HG02884 (cell line): ENCODE measurements around the gene GPR132.
A peak's percentile ranks its signal among the peaks of the same experiment; 100 is the strongest.
"Not testable (repeated sequence)": the region's sequence is repeated elsewhere in the genome, so short reads cannot be mapped to it uniquely, and the experiment has no call there.

Experiments used
- ATAC-seq: cut with Tn5 transposase; IDR thresholded peaks from one replicate; pipeline ENCODE4 v1.9.1; 2021; ENCODE audit warnings: mild to moderate bottlenecking, moderate library complexity; ENCODE audit not compliant: unreplicated experiment

The GPR132 gene

GRCh38 chr14:105045710-105046326 is 19.4 kb downstream of the GPR132 start:
- ATAC-seq: peak; percentile 73

- ATAC-seq: no peak
Measured at GRCh38 chr14:105043641-105044040, 21.6 kb downstream of the GPR132 start.

GRCh38 chr14:105042813-105043212 is 22.4 kb downstream of the GPR132 start:
- no peak for ATAC-seq

GRCh38 chr14:105041841-105042765 is 23.1 kb downstream of the GPR132 start:
- ATAC-seq: no peak

GRCh38 chr14:105039458-105040205 is 25.6 kb downstream of the GPR132 start:
- no peak for ATAC-seq

- not testable (repeated sequence) for ATAC-seq
Measured at GRCh38 chr14:105035616-105036015, 29.6 kb downstream of the GPR132 start.

- ATAC-seq: no peak
Measured at GRCh38 chr14:105034315-105035039, 30.8 kb downstream of the GPR132 start.

GRCh38 chr14:105033412-105033900 is 31.8 kb downstream of the GPR132 start:
- ATAC-seq: not testable (repeated sequence)

GRCh38 chr14:105032451-105032901 is 32.8 kb downstream of the GPR132 start:
- ATAC-seq: not testable (repeated sequence)

GRCh38 chr14:105030836-105031396 is 34.3 kb downstream of the GPR132 start:
- no peak for ATAC-seq

- ATAC-seq: no peak
Measured at GRCh38 chr14:105030194-105030593, 35.0 kb downstream of the GPR132 start.

GRCh38 chr14:105029402-105029801 is 35.8 kb downstream of the GPR132 start:
- ATAC-seq: no peak

- no peak for ATAC-seq
Measured at GRCh38 chr14:105028251-105028927, 36.8 kb downstream of the GPR132 start.

GRCh38 chr14:105027718-105028117 is 37.5 kb downstream of the GPR132 start:
- ATAC-seq: not testable (repeated sequence)

- no peak for ATAC-seq
Measured at GRCh38 chr14:105026802-105027563, 38.2 kb downstream of the GPR132 start.

- ATAC-seq: peak; percentile 55
Measured at GRCh38 chr14:105026033-105026785, 39.0 kb downstream of the GPR132 start.

- no peak for ATAC-seq
Measured at GRCh38 chr14:105025429-105025828, 39.8 kb downstream of the GPR132 start.
